Effector memory CD4-positive, alpha-beta T cell (primary cell): Measurements from ENCODE around the gene POLR2C.

Source experiments
- DNase-seq, 3 donors: peaks; one replicate each; pipeline ENCODE4 v3.0.0-alpha.2; 2020
- H3K27ac ChIP-seq: 2 replicates; pipeline ENCODE4 v1.7.0; 2013; ENCODE audit warnings: mild to moderate bottlenecking, low read length, moderate library complexity; ENCODE audit not compliant: insufficient read depth, poor library complexity, severe bottlenecking
- H3K27me3 ChIP-seq: replicated peaks from 2 replicates; pipeline ENCODE4 v1.7.0; 2013; ENCODE audit warnings: mild to moderate bottlenecking, low read length; ENCODE audit not compliant: insufficient read depth, control insufficient read depth, poor library complexity, severe bottlenecking
- H3K36me3 ChIP-seq: 2 replicates; pipeline ENCODE4 v1.7.0; 2013; ENCODE audit warnings: mild to moderate bottlenecking, low read length, moderate library complexity; ENCODE audit not compliant: control insufficient read depth, insufficient read depth
- H3K4me1 ChIP-seq: 2 replicates; pipeline ENCODE4 v1.7.0; 2013; ENCODE audit warnings: low read length, mild to moderate bottlenecking; ENCODE audit not compliant: control insufficient read depth, insufficient read depth, poor library complexity, severe bottlenecking
- H3K4me3 ChIP-seq: 2 replicates; pipeline ENCODE4 v1.7.0; 2013; ENCODE audit warnings: low read length, low read depth, mild to moderate bottlenecking; ENCODE audit not compliant: insufficient read depth, poor library complexity, severe bottlenecking
- H3K9me3 ChIP-seq: 2 replicates; pipeline ENCODE4 v1.7.0; 2013; ENCODE audit warnings: mild to moderate bottlenecking, low read length, moderate library complexity; ENCODE audit not compliant: control insufficient read depth

The POLR2C gene

GRCh38 chr16:57478396-57479204, 16.1 kb downstream of the POLR2C start:
- Histone ChIP-seq H3K4me1 (peaks cover 10% of the 10 kb centered on the region), H3K9me3 (no peaks in the 10 kb centered on the region), H3K27me3 (no peaks in the 10 kb centered on the region), H3K36me3 (no peaks in the 10 kb centered on the region), H3K4me3 (no peak overlapping the region), H3K27ac (no peak overlapping the region)
- no peak for DNase-seq

GRCh38 chr16:57479205-57479975, 16.9 kb downstream of the POLR2C start:
- H3K36me3 ChIP-seq: no peaks in the 10 kb centered on the region
- no peaks in the 10 kb centered on the region for H3K27me3 ChIP-seq
- H3K27ac ChIP-seq: no peak overlapping the region
- peaks cover 10% of the 10 kb centered on the region for H3K4me1 ChIP-seq
- no peak for DNase-seq
- H3K9me3 ChIP-seq: no peaks in the 10 kb centered on the region
- H3K4me3 ChIP-seq: no peak overlapping the region

GRCh38 chr16:57479976-57480753, 17.7 kb downstream of the POLR2C start:
- H3K4me1 ChIP-seq: peaks cover 10% of the 10 kb centered on the region
- H3K4me3 ChIP-seq: no peak overlapping the region
- DNase-seq: no peak
- H3K27ac ChIP-seq: no peak overlapping the region
- no peaks in the 10 kb centered on the region for H3K9me3 ChIP-seq
- no peaks in the 10 kb centered on the region for H3K27me3 ChIP-seq
- H3K36me3 ChIP-seq: no peaks in the 10 kb centered on the region

GRCh38 chr16:57480754-57481230, 18.3 kb downstream of the POLR2C start:
- Histone ChIP-seq H3K27me3 (no peaks in the 10 kb centered on the region), H3K4me1 (peaks cover 10% of the 10 kb centered on the region), H3K9me3 (no peaks in the 10 kb centered on the region), H3K36me3 (no peaks in the 10 kb centered on the region), H3K27ac (no peak overlapping the region), H3K4me3 (no peak overlapping the region)
- DNase-seq: no peak

DNA sequence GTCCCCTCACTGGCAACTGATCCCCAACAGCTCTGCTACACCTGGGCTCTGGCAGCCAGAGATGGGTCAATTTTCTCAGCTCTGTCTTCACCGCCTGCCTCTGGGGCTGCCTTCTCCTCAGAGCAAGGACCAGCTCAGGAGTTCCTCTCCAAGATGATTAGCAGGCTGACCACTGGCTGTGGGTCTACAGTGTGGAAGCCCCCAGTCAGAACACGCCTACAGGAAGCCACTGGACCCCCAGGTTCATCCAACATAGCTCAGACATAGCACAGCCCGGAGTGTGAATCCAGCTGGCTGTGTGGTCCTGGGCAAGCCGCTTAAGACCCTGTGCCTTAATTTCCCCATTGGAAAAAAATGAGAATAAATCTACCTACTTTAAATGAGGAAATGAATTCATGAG, 18.9 kb downstream of the POLR2C start:
- DNase-seq: no peak
- Histone ChIP-seq H3K27ac (no peak overlapping the region), H3K9me3 (no peaks in the 10 kb centered on the region), H3K4me3 (no peak overlapping the region), H3K36me3 (no peaks in the 10 kb centered on the region), H3K4me1 (peaks cover 7% of the 10 kb centered on the region), H3K27me3 (no peaks in the 10 kb centered on the region)

DNA sequence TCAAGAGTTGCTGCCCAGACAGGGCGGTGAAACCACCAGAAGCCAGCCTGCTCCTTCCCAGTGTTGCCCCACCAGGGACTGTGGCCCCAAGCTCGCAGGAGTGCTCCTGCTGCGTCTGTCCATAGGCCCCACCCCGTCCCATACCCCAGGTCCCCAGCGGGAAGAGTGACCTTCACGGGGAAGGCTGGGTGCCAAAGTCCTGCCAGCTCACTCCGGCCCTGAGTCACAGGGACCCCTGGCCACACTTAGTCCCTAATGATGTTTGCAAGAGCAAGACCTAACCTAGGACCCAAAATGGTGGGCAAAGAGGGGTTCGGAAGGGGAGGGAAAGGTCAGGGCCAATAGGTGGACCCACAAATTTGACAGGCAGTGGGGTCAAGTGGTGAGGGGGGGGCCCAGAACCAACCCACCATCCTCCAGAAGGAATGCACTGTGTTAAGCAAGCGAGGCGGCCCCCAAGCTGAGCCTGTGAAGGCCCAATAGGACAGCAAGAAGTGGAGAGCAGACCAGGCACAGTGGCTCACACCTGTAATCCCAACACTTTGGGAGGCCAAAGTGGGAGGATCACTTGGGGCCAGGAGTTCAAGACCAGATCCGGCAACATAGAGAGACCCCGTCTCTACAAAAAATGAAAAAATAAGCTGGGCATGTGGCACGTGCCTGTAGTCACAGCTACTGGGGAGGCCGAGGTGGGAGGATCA, 20.5 kb downstream of the POLR2C start:
- DNase-seq: no peak
- no peak overlapping the region for H3K4me3 ChIP-seq
- H3K4me1 ChIP-seq: peaks cover 8% of the 10 kb centered on the region
- H3K27me3 ChIP-seq: no peaks in the 10 kb centered on the region
- no peaks in the 10 kb centered on the region for H3K9me3 ChIP-seq
- H3K27ac ChIP-seq: no peak overlapping the region
- H3K36me3 ChIP-seq: no peaks in the 10 kb centered on the region

DNA sequence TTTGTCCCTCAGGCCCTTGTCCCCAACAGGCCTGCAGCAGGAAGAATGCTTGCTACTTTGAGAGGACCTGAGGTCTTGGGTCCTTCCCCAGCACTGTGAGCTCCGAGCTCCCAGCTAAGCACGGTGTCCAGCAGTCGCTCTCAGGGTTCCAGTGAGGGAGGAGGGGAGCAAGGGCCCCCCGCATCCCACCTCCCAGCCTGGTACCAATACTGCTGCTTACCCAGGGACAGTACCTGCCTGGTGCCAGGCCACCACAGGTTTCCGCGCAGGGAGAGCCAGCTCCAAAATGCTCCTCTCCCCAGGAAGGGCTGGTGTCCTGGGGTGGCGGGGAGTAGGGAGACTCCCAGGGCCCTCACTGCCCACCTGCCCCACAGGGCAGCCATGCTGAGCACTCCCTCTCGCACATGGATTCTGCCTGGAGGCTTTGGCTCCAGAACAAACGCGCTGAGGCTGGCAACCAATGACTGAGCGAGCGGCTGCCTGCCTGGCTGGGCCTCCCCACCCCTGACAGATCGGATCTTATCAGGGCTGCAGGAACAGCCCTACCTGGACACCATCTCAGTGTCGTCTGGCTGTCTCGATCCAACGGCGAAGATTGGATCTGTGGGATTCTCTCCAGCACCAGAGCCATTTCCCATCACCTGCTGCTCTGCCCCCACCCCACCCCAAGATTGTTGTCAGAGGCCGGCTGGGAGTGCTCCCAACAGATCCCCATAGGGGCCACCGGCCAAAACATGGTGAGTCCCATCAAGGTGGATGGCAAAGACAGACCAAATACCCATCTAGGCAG, 21.4 kb downstream of the POLR2C start:
- Histone ChIP-seq H3K27me3 (no peaks in the 10 kb centered on the region), H3K36me3 (no peaks in the 10 kb centered on the region), H3K4me1 (peaks cover 8% of the 10 kb centered on the region), H3K4me3 (no peak overlapping the region), H3K27ac (no peak overlapping the region), H3K9me3 (no peaks in the 10 kb centered on the region)
- DNase-seq: no peak

- no peak for DNase-seq
- Histone ChIP-seq H3K27me3 (no peaks in the 10 kb centered on the region), H3K4me1 (peaks cover 8% of the 10 kb centered on the region), H3K36me3 (no peaks in the 10 kb centered on the region), H3K9me3 (no peaks in the 10 kb centered on the region), H3K27ac (no peak overlapping the region), H3K4me3 (no peak overlapping the region)
These were observed 22.1 kb downstream of the POLR2C start for GRCh38 chr16:57484515-57485005.
